HL-60 (cell line): Measurements from ENCODE around the gene P2RY12.

Experiments used
- DNase-seq, 2 experiments: peaks; one replicate each; pipeline ENCODE4 v3.0.0-alpha.2; 2010 to 2020; ENCODE audit warnings: low read depth in 1 of 2, low spot score in 1 of 2
- H3K27ac ChIP-seq: fragments of 250-450 bp; sonication (Bioruptor Pico); replicated peaks from 2 replicates; pipeline ENCODE4 v1.5.1; 2020; ENCODE audit warnings: mild to moderate bottlenecking, moderate library complexity
- H3K27me3 ChIP-seq: fragments of 250-450 bp; sonication (Bioruptor Pico); 2 replicates; pipeline ENCODE4 v1.5.1; 2021; ENCODE audit warnings: mild to moderate bottlenecking, moderate library complexity; ENCODE audit not compliant: insufficient read depth, poor library complexity, severe bottlenecking
- H3K4me3 ChIP-seq: replicated peaks from 2 replicates; pipeline ENCODE4 v1.5.1; 2011; ENCODE audit warnings: mild to moderate bottlenecking, control low read depth, low read length; ENCODE audit not compliant: insufficient read depth
- GABPA ChIP-seq: IDR thresholded peaks from 2 replicates; pipeline ENCODE4 v1.6.1; 2012; ENCODE audit warnings: low read depth
- POLR2AphosphoS5 ChIP-seq: IDR thresholded peaks from 2 replicates; pipeline ENCODE4 v1.6.1; 2012; ENCODE audit warnings: low read depth
- SPI1 ChIP-seq: IDR thresholded peaks from 2 replicates; pipeline ENCODE4 v1.6.1; 2012; ENCODE audit warnings: low read depth, mild to moderate bottlenecking, borderline replicate concordance
- TF ChIP-seq, protein P1 (sequence below): IDR thresholded peaks from one replicate; pipeline ENCODE4 v1.5.1; 2011; ENCODE audit warnings: low read length, control low read depth, inconsistent platforms; ENCODE audit not compliant: insufficient read depth
- TF ChIP-seq, protein P2 (sequence below): IDR thresholded peaks from 2 replicates; pipeline ENCODE4 v1.6.1; 2012; ENCODE audit warnings: low read depth; ENCODE audit not compliant: insufficient replicate concordance

P2RY12 gene

DNA sequence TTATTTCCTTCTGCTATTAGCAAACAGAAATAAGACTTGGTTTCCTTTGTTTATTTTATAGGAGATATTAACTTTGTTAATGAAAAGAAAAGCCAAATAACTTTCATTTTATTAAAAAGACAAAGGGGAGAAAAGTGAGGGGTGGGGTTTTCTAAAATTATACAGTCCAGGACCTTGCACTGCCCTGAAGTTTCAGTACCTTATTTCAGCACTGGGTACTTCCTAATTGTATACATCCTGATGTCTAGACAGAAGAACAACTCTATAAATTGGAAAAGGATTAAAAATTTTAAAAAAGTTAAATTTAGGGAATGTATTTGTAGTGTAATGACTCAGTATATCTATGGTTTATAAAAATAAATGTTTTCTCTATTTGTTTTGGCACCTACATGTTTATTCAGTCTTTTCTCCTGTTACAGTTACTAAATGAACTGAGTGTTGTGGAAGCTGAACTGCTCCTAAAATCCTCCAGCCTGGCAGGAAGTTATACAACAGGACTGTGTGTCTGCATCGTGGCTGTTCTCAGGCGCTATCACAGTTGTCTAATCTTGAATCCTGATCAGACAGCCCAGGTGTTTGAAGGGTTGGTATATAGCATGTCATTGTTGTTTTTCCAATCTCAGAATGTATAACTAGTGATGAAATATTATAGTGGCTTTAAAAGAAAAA, 27.6 kb downstream of the P2RY12 start:
- Histone ChIP-seq H3K4me3 (no peak overlapping the region), H3K27ac (peak overlapping the region; percentile 7; the same call in 1 of the 2 replicates), H3K27me3 (no peaks in the 10 kb centered on the region)
- peak in 1 of 2 experiments; percentile 14 for DNase-seq
- TF ChIP-seq GABPA, result no peak
- TF ChIP-seq, protein P1, sequence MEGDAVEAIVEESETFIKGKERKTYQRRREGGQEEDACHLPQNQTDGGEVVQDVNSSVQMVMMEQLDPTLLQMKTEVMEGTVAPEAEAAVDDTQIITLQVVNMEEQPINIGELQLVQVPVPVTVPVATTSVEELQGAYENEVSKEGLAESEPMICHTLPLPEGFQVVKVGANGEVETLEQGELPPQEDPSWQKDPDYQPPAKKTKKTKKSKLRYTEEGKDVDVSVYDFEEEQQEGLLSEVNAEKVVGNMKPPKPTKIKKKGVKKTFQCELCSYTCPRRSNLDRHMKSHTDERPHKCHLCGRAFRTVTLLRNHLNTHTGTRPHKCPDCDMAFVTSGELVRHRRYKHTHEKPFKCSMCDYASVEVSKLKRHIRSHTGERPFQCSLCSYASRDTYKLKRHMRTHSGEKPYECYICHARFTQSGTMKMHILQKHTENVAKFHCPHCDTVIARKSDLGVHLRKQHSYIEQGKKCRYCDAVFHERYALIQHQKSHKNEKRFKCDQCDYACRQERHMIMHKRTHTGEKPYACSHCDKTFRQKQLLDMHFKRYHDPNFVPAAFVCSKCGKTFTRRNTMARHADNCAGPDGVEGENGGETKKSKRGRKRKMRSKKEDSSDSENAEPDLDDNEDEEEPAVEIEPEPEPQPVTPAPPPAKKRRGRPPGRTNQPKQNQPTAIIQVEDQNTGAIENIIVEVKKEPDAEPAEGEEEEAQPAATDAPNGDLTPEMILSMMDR, result no peak
- TF ChIP-seq SPI1, result no peak
- TF ChIP-seq POLR2AphosphoS5, result no peak
- TF ChIP-seq, protein P2, sequence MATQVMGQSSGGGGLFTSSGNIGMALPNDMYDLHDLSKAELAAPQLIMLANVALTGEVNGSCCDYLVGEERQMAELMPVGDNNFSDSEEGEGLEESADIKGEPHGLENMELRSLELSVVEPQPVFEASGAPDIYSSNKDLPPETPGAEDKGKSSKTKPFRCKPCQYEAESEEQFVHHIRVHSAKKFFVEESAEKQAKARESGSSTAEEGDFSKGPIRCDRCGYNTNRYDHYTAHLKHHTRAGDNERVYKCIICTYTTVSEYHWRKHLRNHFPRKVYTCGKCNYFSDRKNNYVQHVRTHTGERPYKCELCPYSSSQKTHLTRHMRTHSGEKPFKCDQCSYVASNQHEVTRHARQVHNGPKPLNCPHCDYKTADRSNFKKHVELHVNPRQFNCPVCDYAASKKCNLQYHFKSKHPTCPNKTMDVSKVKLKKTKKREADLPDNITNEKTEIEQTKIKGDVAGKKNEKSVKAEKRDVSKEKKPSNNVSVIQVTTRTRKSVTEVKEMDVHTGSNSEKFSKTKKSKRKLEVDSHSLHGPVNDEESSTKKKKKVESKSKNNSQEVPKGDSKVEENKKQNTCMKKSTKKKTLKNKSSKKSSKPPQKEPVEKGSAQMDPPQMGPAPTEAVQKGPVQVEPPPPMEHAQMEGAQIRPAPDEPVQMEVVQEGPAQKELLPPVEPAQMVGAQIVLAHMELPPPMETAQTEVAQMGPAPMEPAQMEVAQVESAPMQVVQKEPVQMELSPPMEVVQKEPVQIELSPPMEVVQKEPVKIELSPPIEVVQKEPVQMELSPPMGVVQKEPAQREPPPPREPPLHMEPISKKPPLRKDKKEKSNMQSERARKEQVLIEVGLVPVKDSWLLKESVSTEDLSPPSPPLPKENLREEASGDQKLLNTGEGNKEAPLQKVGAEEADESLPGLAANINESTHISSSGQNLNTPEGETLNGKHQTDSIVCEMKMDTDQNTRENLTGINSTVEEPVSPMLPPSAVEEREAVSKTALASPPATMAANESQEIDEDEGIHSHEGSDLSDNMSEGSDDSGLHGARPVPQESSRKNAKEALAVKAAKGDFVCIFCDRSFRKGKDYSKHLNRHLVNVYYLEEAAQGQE, result no peak

DNA sequence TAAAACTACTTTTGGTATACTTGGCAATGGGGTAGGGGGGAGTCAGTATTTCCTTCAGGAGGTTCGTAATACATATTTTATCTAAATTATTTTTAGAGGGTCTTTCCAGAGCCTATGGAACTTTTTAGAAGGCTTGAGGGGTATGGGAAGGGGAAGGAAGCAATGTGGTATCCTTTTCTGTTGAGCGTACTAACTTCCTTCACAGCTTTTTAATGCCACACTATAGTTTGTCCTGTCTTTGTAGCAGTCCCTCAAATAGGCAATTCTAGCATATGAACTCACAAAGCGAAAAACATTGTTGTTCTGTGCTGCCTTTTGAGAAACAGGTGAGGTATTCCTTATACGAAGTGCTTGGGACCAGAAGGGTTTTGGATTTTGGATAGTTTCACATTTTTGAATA, 32.9 kb downstream of the P2RY12 start:
- no peak overlapping the region for H3K4me3 ChIP-seq

DNA sequence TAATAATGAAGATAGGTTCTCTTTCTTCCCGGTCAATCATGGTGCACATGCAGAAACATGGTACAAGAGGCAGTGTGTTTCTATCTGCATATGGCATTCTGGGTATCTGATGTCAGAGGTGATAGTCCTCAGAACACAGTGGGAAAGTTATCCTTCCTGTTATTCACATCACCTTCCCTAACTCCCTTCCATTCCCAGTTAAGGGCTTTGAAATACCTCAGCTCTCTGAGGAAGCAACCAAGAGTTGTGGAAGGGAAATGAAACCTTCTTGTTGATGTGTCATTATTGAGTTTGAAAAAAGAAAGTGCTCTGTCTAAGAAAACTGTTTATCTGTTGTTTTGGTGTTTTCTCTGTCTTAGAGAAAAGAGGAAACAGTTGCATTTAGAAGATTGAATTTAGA, 33.3 kb downstream of the P2RY12 start:
- Histone ChIP-seq H3K27me3 (no peaks in the 10 kb centered on the region), H3K27ac (peak overlapping the region; percentile 77), H3K4me3 (no peak overlapping the region)
- TF ChIP-seq, protein P1, result no peak
- TF ChIP-seq GABPA (no peak), POLR2AphosphoS5 (no peak), SPI1 (no peak)
- TF ChIP-seq, protein P2, result no peak
- DNase-seq, result no peak

More for the DNA sequence above, 32.9 kb downstream of the P2RY12 start:
- H3K27ac ChIP-seq, result peak overlapping the region; percentile 77
- DNase-seq, result no peak
- H3K27me3 ChIP-seq, result no peaks in the 10 kb centered on the region
- no peak; the same call in 1 of the 2 replicates for TF ChIP-seq GABPA
- no peak for TF ChIP-seq SPI1
- TF ChIP-seq, protein P1, result no peak

DNA sequence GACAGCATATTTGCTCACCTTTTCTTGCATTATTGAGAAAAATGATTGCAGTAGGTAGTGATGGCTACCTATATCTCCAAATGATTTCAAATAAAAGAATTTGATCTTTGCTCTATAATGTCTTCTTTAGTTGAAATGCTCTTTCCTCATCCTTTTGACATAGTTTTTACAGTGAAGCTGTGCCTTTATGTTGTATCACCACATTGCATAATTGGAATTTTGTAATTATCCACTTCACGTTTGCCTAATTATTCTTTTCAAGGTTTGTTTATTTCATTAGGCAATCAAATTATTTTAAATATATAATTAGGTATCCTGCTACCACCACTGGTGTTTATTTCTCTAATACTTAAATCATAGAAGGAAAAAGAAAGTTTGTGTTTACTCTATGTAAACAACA, 33.9 kb downstream of the P2RY12 start:
- TF ChIP-seq SPI1, result no peak
- TF ChIP-seq, protein P2, result no peak
- H3K27ac ChIP-seq, result peak overlapping the region; percentile 77
- H3K27me3 ChIP-seq, result no peaks in the 10 kb centered on the region
- peak in 1 of 2 experiments; percentile 66 for DNase-seq
- H3K4me3 ChIP-seq, result no peak overlapping the region
